Sigmoid colon (tissue), 4 donors: ENCODE results near the gene APBB2.

ENCODE experiments used
- CTCF ChIP-seq, 4 experiments: fragments of 450-650 bp in 3 of 4; fragments of 200-600 bp in 1 of 4; IDR thresholded peaks; one replicate each; pipeline ENCODE4 v1.5.1; 2016 to 2019; ENCODE audit warnings: antibody characterized with exemption in 4 of 4, mild to moderate bottlenecking in 3 of 4, moderate library complexity in 2 of 4
- POLR2AphosphoS5 ChIP-seq, 4 donors: sonication (generic); formaldehyde crosslinking; IDR thresholded peaks; one replicate each; pipeline ENCODE4 v1.6.1; 2017; ENCODE audit warnings: antibody characterized with exemption in 4 of 4

GRCh38 chr4:41024556-41025491 lies 189.5 kb downstream of the APBB2 start:
- TF ChIP-seq CTCF (IDR thresholded peaks at IDR 0.05) (no peak), POLR2AphosphoS5 (IDR thresholded peaks at IDR 0.05) (no peak)
